Measurements from ENCODE around the gene GLRA1. TPM values are rescaled to one million over a fixed set of nuclear protein-coding genes. Genes with fewer than 3 reads are reported as not detected.
A peak's percentile ranks its signal among the peaks of the same experiment; 100 is the strongest.

The GLRA1 gene
- total RNA-seq, 1 donor from 2014 or later: not detected

DNA sequence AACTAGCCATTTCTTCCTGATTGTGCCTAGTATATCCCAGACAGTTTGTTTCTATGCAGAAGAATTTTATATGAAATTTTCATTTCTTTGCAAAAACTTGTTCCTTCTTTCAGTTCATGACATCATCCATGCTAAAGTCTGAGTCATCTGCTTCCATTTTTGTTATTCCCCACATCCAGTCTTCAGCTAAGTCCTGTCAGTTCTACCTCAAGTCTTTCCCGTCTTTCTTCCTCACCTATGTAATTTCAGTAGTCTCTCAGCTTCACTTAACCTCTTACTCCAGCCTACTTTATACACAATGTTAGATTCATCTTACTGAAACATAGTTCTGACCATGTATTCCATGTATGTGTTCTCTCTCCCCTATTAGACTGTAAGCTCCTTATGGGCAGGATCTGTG lies 113.8 kb downstream of the GLRA1 start:
- intact Hi-C loops (cut with DNase I): no loop called here
- Histone ChIP-seq H3K9me3 (no peaks in the 10 kb centered on the region), H3K27ac (no peak overlapping the region), H3K4me3 (no peak overlapping the region), H3K27me3 (no peaks in the 10 kb centered on the region), H3K4me1 (peaks cover 13% of the 10 kb centered on the region), H3K36me3 (peaks cover 26% of the 10 kb centered on the region)
- DNase-seq (no peak), ATAC-seq (no peak)
- TF ChIP-seq, protein P1, sequence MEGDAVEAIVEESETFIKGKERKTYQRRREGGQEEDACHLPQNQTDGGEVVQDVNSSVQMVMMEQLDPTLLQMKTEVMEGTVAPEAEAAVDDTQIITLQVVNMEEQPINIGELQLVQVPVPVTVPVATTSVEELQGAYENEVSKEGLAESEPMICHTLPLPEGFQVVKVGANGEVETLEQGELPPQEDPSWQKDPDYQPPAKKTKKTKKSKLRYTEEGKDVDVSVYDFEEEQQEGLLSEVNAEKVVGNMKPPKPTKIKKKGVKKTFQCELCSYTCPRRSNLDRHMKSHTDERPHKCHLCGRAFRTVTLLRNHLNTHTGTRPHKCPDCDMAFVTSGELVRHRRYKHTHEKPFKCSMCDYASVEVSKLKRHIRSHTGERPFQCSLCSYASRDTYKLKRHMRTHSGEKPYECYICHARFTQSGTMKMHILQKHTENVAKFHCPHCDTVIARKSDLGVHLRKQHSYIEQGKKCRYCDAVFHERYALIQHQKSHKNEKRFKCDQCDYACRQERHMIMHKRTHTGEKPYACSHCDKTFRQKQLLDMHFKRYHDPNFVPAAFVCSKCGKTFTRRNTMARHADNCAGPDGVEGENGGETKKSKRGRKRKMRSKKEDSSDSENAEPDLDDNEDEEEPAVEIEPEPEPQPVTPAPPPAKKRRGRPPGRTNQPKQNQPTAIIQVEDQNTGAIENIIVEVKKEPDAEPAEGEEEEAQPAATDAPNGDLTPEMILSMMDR (IDR thresholded peaks at IDR 0.05): no peak

DNA sequence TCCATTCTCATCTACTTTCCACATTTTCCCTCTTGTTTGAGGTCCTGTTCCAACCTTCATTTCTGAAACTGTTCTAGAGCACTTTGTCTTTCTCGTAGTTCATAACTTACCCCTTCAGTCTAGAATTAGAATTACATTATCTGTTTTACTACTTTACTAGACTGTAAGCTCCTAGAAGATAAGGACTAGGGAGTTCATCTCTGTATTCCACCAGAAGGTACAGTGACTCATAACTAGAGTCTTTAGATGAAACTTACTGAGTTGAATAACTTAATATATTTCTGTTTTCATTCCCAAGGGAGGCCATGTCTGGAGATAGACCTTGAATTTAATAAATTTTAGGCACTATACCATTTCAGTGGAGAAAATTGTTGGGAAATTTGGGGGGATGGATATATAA lies 114.2 kb downstream of the GLRA1 start:
- TF ChIP-seq, protein P1 (IDR thresholded peaks at IDR 0.05): no peak
- no peak for DNase-seq
- no peak for ATAC-seq
- H3K27me3 ChIP-seq: no peaks in the 10 kb centered on the region
- no peaks in the 10 kb centered on the region for H3K9me3 ChIP-seq
- H3K27ac ChIP-seq: no peak overlapping the region
- peaks cover 30% of the 10 kb centered on the region for H3K36me3 ChIP-seq
- H3K4me3 ChIP-seq: no peak overlapping the region
- peaks cover 13% of the 10 kb centered on the region for H3K4me1 ChIP-seq
- intact Hi-C loops (cut with DNase I): no loop called here

DNA sequence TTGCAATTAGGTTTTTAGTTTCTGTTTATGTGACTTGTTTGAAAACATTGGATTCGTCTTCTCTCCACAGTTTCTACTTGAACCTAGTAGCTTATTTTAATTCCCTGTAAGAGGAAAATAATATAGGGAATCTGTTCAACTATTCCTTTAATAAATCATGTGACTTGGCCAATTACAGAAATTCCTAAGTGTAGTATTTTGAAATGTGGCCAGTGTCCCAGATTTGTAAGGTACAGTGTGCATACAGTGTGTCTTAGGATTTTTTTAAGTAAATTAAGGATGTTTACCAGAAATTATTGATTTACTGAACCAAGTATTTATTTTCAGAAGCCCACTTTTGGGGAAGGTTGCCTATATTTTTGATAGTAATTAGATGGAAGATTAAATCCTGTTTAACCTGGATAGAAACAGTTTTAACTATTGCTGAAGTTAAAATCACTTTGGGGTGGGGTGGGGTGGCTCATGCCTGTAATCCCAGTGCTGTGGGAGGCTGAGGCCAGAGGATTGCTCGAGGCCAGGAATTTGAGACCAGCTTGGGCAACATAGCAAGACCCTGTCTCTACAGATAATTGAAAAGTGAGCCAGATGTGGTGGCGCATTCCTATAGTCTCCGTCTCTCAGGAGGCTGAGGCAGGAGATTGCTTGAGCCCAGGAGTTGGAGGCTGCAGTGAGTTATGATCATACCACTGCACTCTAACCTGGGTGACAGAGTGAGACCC lies 116.0 kb downstream of the GLRA1 start:
- H3K4me3 ChIP-seq: no peak overlapping the region
- peaks cover 13% of the 10 kb centered on the region for H3K4me1 ChIP-seq
- intact Hi-C loops (cut with DNase I): no loop called here
- H3K27ac ChIP-seq: no peak overlapping the region
- H3K36me3 ChIP-seq: peaks cover 49% of the 10 kb centered on the region
- ATAC-seq (no peak), DNase-seq (no peak)
- TF ChIP-seq, protein P1 (IDR thresholded peaks at IDR 0.05): no peak
- no peaks in the 10 kb centered on the region for H3K27me3 ChIP-seq
- H3K9me3 ChIP-seq: no peaks in the 10 kb centered on the region

DNA sequence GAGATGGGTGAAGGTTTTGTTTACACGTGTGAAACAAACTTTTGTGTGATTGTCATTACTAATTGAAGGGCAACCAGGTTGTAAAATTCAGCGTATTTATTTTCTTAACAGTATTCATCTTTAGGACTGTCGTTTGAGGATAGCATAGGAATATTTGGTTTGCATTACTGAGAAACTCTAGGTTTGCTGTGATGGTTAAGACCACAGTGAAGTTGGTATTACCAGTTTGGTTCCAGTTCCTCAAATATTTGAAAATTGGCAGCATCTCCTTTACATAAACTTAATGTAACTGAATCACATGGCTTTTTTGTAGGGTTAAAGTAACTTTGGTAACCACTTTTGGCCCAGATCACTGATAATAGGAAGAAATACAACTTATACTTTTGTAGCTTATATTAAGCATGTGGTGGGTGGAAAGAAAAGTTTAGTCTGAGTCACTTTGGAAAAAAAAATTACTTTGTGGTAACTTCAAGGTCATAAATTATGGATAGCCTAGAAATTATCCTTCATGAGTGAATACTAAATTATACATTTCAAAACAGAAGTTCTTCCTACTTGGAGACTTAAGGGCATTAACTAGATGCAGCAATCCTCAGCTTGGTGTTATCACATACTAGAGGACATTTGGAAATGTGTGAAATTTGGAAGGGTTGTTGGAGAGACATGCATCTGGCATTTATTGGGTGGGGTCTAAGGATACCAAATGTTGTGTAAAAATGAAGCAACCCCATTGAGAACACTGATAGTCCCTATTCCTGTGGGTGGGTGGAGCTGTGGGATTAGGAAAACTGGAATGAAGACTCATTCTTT lies 119.0 kb downstream of the GLRA1 start:
- intact Hi-C loops (cut with DNase I): no loop called here
- peaks cover 13% of the 10 kb centered on the region for H3K4me1 ChIP-seq
- H3K27me3 ChIP-seq: no peaks in the 10 kb centered on the region
- TF ChIP-seq, protein P1 (IDR thresholded peaks at IDR 0.05): no peak
- no peak overlapping the region for H3K27ac ChIP-seq
- no peak overlapping the region for H3K4me3 ChIP-seq
- peaks cover 63% of the 10 kb centered on the region for H3K36me3 ChIP-seq
- H3K9me3 ChIP-seq: no peaks in the 10 kb centered on the region
- ATAC-seq: peak; percentile 61
- DNase-seq: no peak

DNA sequence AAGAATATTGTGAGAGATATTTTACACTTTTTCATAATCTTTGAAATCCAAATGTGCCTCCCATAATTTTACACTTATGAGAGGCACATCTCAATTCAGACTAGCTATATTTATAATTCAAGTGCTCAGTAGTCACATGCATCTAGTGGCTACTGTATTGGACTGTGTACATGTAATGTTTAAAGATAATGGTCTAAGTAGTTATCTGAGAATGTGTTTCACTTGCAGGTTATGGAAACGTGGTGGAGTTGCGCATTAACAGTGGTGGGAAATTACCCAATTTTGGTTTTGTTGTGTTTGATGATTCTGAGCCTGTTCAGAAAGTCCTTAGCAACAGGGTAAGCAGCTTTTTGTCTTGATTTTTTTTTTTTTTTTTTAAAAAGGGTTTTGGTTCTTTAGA lies 124.1 kb downstream of the GLRA1 start:
- DNase-seq: no peak
- Histone ChIP-seq H3K4me1 (no peaks in the 10 kb centered on the region), H3K4me3 (no peak overlapping the region), H3K27ac (no peak overlapping the region), H3K36me3 (peaks cover 100% of the 10 kb centered on the region), H3K27me3 (no peaks in the 10 kb centered on the region), H3K9me3 (no peaks in the 10 kb centered on the region)
- ATAC-seq: no peak
- intact Hi-C loops (cut with DNase I): no loop called here
- TF ChIP-seq, protein P1 (IDR thresholded peaks at IDR 0.05): no peak
